Right cardiac atrium (tissue), 5 donors: ENCODE data around the gene NIN. TPM values are rescaled to one million over a fixed set of nuclear protein-coding genes. Genes with fewer than 3 reads are reported as not detected.
"Not testable (repeated sequence)": the region's sequence is repeated elsewhere in the genome, so short reads cannot be mapped to it uniquely, and the experiment has no call there.

Source experiments
- ATAC-seq, 2 donors: fragments of 200-7000 bp; cut with Tn5 transposase; one replicate each; pipeline versions ENCODE4 v1.8.0 to v1.9.1; 2020; ENCODE audit warnings: moderate library complexity in 2 of 2, mild to moderate bottlenecking in 1 of 2
- DNase-seq, 3 donors: peaks; one replicate each; pipeline ENCODE4 v3.0.0-alpha.2; 2020
- H3K27ac ChIP-seq: one replicate; pipeline ENCODE4 v1.5.1; 2013; ENCODE audit warnings: mild to moderate bottlenecking, low read length, control low read depth, moderate library complexity
- H3K27me3 ChIP-seq: one replicate; pipeline ENCODE4 v1.6.1; 2013; ENCODE audit not compliant: control insufficient read depth, insufficient read depth
- H3K4me1 ChIP-seq: one replicate; pipeline ENCODE4 v1.6.1; 2013; ENCODE audit warnings: low read length; ENCODE audit not compliant: control insufficient read depth, insufficient read depth
- H3K4me3 ChIP-seq: one replicate; pipeline ENCODE4 v1.5.1; 2013; ENCODE audit warnings: low read length, control low read depth
- H3K9me3 ChIP-seq: one replicate; pipeline ENCODE4 v1.6.1; 2013; ENCODE audit warnings: low read length; ENCODE audit not compliant: control insufficient read depth
- WGBS: extraction: QIAGEN DNeasy Blood & Tissue Kit; methylation state at CpG from one replicate; pipeline ENCODE4 v1.1.7; 2013; 5-methylcytosine and 5-hydroxymethylcytosine counted together
- intact Hi-C, 4 donors: fragments of 100-400 bp; cut with DNase I; formaldehyde crosslinking; loops; one replicate each; pipeline versions ENCODE4 v1.11.0 to v1.14.0; 2022 to 2023
- polyA plus RNA-seq: library from polyadenylated mRNA; stranded (reverse); fragments of 200-250 nt; gene quantifications from one replicate; pipeline ENCODE4 v1.2.3, GENCODE V29; 2013
- total RNA-seq, 4 donors: library from RNA; stranded (reverse); fragmentation: NEBNext Ultra II Directional; extraction: Animal tissue kit (Norgen Biotek cat#: 25700); gene quantifications; one replicate each; pipeline ENCODE4 v1.2.1, GENCODE V29; 2021
- donor health status: healthy with polysubstance abuse.
- donor health status: DM: no; HTN: yes; CAD: no.
- donor health status: DM: no; HTN: no; CAD: no.
- donor health status: DM: no; HTN: yes; CAD: no; lungs with severe emphysema.
- donor health status: DM: yes; HTN: yes; CAD: no.

Gene NIN
- total and polyA plus RNA-seq, 5 donors, result 24.4 to 53.2 (median 45.8) TPM

GRCh38 chr14:50816395-50817047 is 14.4 kb downstream of the NIN start:
- Histone ChIP-seq H3K27ac (no peak overlapping the region), H3K27me3 (no peaks in the 10 kb centered on the region), H3K4me3 (no peak overlapping the region), H3K9me3 (no peaks in the 10 kb centered on the region), H3K4me1 (peaks cover 2% of the 10 kb centered on the region)
- WGBS, result 34% methylated on average over 6 of the region's 6 CpGs
- intact Hi-C loops, result no loop called here
- DNase-seq (no peak), ATAC-seq (peak; percentile 22 to 48)

- H3K9me3 ChIP-seq, H3K27ac ChIP-seq, H3K27me3 ChIP-seq, DNase-seq, ATAC-seq, H3K4me3 ChIP-seq, H3K4me1 ChIP-seq, intact Hi-C loops: not testable (repeated sequence)
- 99% methylated on average over 5 of the region's 5 CpGs for WGBS
These were observed 15.4 kb downstream of the NIN start for GRCh38 chr14:50815526-50815925.

- H3K4me1 ChIP-seq, H3K27ac ChIP-seq, ATAC-seq, H3K4me3 ChIP-seq, H3K27me3 ChIP-seq, H3K9me3 ChIP-seq, intact Hi-C loops, DNase-seq: not testable (repeated sequence)
- WGBS, result 40% methylated on average over 1 of the region's 1 CpG
These were observed 15.9 kb downstream of the NIN start for GRCh38 chr14:50815058-50815457.

GRCh38 chr14:50814161-50814560 is 16.8 kb downstream of the NIN start:
- intact Hi-C loops, result no loop called here
- WGBS, result 93% methylated on average over 3 of the region's 3 CpGs
- Histone ChIP-seq H3K9me3 (no peaks in the 10 kb centered on the region), H3K27me3 (no peaks in the 10 kb centered on the region), H3K27ac (no peak overlapping the region), H3K4me1 (peaks cover 2% of the 10 kb centered on the region), H3K4me3 (no peak overlapping the region)
- DNase-seq (no peak), ATAC-seq (no peak)

GRCh38 chr14:50813544-50813863 is 17.5 kb downstream of the NIN start:
- no peaks in the 10 kb centered on the region for H3K27me3 ChIP-seq
- no peak for DNase-seq
- 62% methylated on average over 2 of the region's 2 CpGs for WGBS

GRCh38 chr14:50812856-50813543 is 18.0 kb downstream of the NIN start:
- DNase-seq, result no peak
- 87% methylated on average over 8 of the region's 8 CpGs for WGBS
- Histone ChIP-seq H3K4me1 (peaks cover 2% of the 10 kb centered on the region), H3K27me3 (no peaks in the 10 kb centered on the region), H3K4me3 (no peak overlapping the region), H3K27ac (no peak overlapping the region), H3K9me3 (no peaks in the 10 kb centered on the region)
- ATAC-seq, result no peak
- intact Hi-C loops, result no loop called here

More at GRCh38 chr14:50813544-50813863, 17.5 kb downstream of the NIN start:
- Histone ChIP-seq H3K9me3 (no peaks in the 10 kb centered on the region), H3K4me1 (peaks cover 2% of the 10 kb centered on the region), H3K4me3 (no peak overlapping the region), H3K27ac (no peak overlapping the region)
- intact Hi-C loops, result no loop called here
- no peak for ATAC-seq

GRCh38 chr14:50812180-50812579 is 18.8 kb downstream of the NIN start:
- H3K4me1 ChIP-seq, result peaks cover 2% of the 10 kb centered on the region
- WGBS, result 88% methylated on average over 2 of the region's 2 CpGs
- DNase-seq (no peak), ATAC-seq (no peak)
- H3K27me3 ChIP-seq, result no peaks in the 10 kb centered on the region
- H3K4me3 ChIP-seq, result no peak overlapping the region
- H3K9me3 ChIP-seq, result no peaks in the 10 kb centered on the region
- H3K27ac ChIP-seq, result no peak overlapping the region
- intact Hi-C loops, result no loop called here

- Histone ChIP-seq H3K27me3 (no peaks in the 10 kb centered on the region), H3K9me3 (no peaks in the 10 kb centered on the region), H3K4me3 (no peak overlapping the region), H3K27ac (no peak overlapping the region), H3K4me1 (no peaks in the 10 kb centered on the region)
- WGBS, result 85% methylated on average over 5 of the region's 5 CpGs
- ATAC-seq, result no peak
- intact Hi-C loops, result no loop called here
- no peak for DNase-seq
These were observed 22.9 kb downstream of the NIN start for GRCh38 chr14:50808053-50808452.

- intact Hi-C loops, result no loop called here
- DNase-seq (no peak), ATAC-seq (no peak)
- Histone ChIP-seq H3K27ac (no peak overlapping the region), H3K4me3 (no peak overlapping the region), H3K9me3 (no peaks in the 10 kb centered on the region), H3K27me3 (no peaks in the 10 kb centered on the region), H3K4me1 (no peaks in the 10 kb centered on the region)
- 69% methylated on average over 3 of the region's 3 CpGs for WGBS
These were observed 24.6 kb downstream of the NIN start for GRCh38 chr14:50806241-50806933.

- DNase-seq, result no peak
- 97% methylated on average over 3 of the region's 3 CpGs for WGBS
These were observed 25.6 kb downstream of the NIN start for GRCh38 chr14:50805396-50805795.

GRCh38 chr14:50804181-50804721 is 26.7 kb downstream of the NIN start:
- Histone ChIP-seq H3K4me3 (no peak overlapping the region), H3K27ac (no peak overlapping the region), H3K27me3 (no peaks in the 10 kb centered on the region), H3K9me3 (no peaks in the 10 kb centered on the region), H3K4me1 (no peaks in the 10 kb centered on the region)
- WGBS, result 41% methylated on average over 5 of the region's 5 CpGs
- intact Hi-C loops, result no loop called here
- ATAC-seq, result peak; percentile 60 to 69
- no peak for DNase-seq

More at GRCh38 chr14:50805396-50805795, 25.6 kb downstream of the NIN start:
- H3K27me3 ChIP-seq, result no peaks in the 10 kb centered on the region
- H3K9me3 ChIP-seq, result no peaks in the 10 kb centered on the region
- H3K27ac ChIP-seq, result no peak overlapping the region
- no peak for ATAC-seq
- H3K4me3 ChIP-seq, result no peak overlapping the region
- intact Hi-C loops, result no loop called here
- H3K4me1 ChIP-seq, result no peaks in the 10 kb centered on the region
